Heart right ventricle (tissue), 16 donors: Measurements from ENCODE around the gene SYNJ1. TPM values are rescaled to one million over a fixed set of nuclear protein-coding genes. Genes with fewer than 3 reads are reported as not detected.
"Not testable (repeated sequence)": the region's sequence is repeated elsewhere in the genome, so short reads cannot be mapped to it uniquely, and the experiment has no call there.

Experiments used
- ATAC-seq, 8 donors: fragments of 200-7000 bp; cut with Tn5 transposase; one replicate each; pipeline ENCODE4 v1.9.1; 2020; ENCODE audit warnings: mild to moderate bottlenecking in 8 of 8, moderate library complexity in 8 of 8, moderate number of reproducible peaks in 1 of 8
- DNase-seq, 2 donors: peaks; one replicate each; pipeline ENCODE4 v3.0.0-alpha.2; 2020
- H3K27ac ChIP-seq, 10 donors: fragments of 200-600 bp; sonication (generic) in 2 of 10; one replicate each; pipeline versions ENCODE4 v1.5.0 to v1.8.0; 2020 to 2022; ENCODE audit warnings: mild to moderate bottlenecking in 3 of 10
- H3K27me3 ChIP-seq, 7 donors: fragments of 200-600 bp; one replicate each; pipeline ENCODE4 v1.8.0; 2021 to 2022; ENCODE audit warnings: mild to moderate bottlenecking in 2 of 7
- H3K36me3 ChIP-seq, 9 donors: fragments of 200-600 bp; sonication (generic) in 1 of 9; one replicate each; pipeline versions ENCODE4 v1.5.0 to v1.8.0; 2020 to 2022; ENCODE audit warnings: mild to moderate bottlenecking in 2 of 9
- H3K4me1 ChIP-seq, 9 donors: fragments of 200-600 bp; sonication (generic) in 1 of 9; one replicate each; pipeline versions ENCODE4 v1.5.0 to v1.8.0; 2020 to 2022; ENCODE audit warnings: mild to moderate bottlenecking in 4 of 9
- H3K4me3 ChIP-seq, 10 donors: fragments of 200-600 bp; sonication (generic) in 2 of 10; one replicate each; pipeline versions ENCODE4 v1.5.0 to v1.8.0; 2020 to 2022; ENCODE audit warnings: mild to moderate bottlenecking in 7 of 10, moderate library complexity in 2 of 10
- H3K9me3 ChIP-seq, 11 donors: fragments of 200-600 bp in 10 of 11; sonication (generic) in 2 of 11; one replicate each; pipeline versions ENCODE4 v1.5.0 to v1.8.0; 2013 to 2022; ENCODE audit warnings: mild to moderate bottlenecking in 2 of 11, control low read depth in 1 of 11, moderate library complexity in 1 of 11
- CTCF ChIP-seq, 9 donors: fragments of 200-600 bp; sonication (generic) in 2 of 9; IDR thresholded peaks; one replicate each; pipeline versions ENCODE4 v1.5.0 to v1.8.0; 2021 to 2022; ENCODE audit warnings: antibody characterized with exemption in 9 of 9, mild to moderate bottlenecking in 5 of 9, moderate library complexity in 1 of 9
- WGBS, 2 donors: extraction: QIAGEN DNeasy Blood & Tissue Kit; methylation state at CpG; one replicate each; pipeline ENCODE4 v1.1.7; 2013; ENCODE audit warnings: inconsistent platforms in 1 of 2; 5-methylcytosine and 5-hydroxymethylcytosine counted together
- intact Hi-C, 10 donors: fragments of 100-400 bp; cut with DNase I; formaldehyde crosslinking; loops; one replicate each; pipeline versions ENCODE4 v1.11.1 to v1.14.2; 2022
- long read RNA-seq, 3 donors: library from polyadenylated mRNA; unstranded; transcript quantifications; one replicate each; pipeline ENCODE4 v2.0.0, GENCODE V29; 2020 to 2021
- polyA plus RNA-seq, 2 donors: library from polyadenylated mRNA; stranded (reverse); fragments of 200-250 nt; gene quantifications; one replicate each; pipeline ENCODE4 v1.2.3, GENCODE V29; 2013
- total RNA-seq, 10 donors: library from RNA; stranded (reverse); fragmentation: NEBNext Ultra II Directional in 3 of 10; extraction: Animal tissue kit (Norgen Biotek cat#: 25700) in 3 of 10; gene quantifications; one replicate each; pipeline versions ENCODE4 v1.2.1 to v1.2.4, GENCODE V29; 2021 to 2023
- donor health status: Arrhythmogenic right ventricular cardiomyopathy.
- donor health status: ischemic (EF 13 %, LVEDD 7.1; RV severe dilation, severe dysfunction).
- donor health status: healthy with polysubstance abuse.
- donor health status: DM: no; HTN: yes; CAD: no.
- donor health status: DM: no; HTN: no; CAD: no.
- donor health status: ischemic (EF 25% LVEDD 6.9; RV normal size, moderate dysfunction).
- donor health status: ischemic (EF 25% LVEDD 5.7; RV mildly dilated, moderate dysfunction).
- donor health status: healthy.
- donor health status: DM: yes; HTN: yes; CAD: no.
- donor health status: Ischemic cardiomyopathy.
- donor health status: ischemic (EF 35%, LVEDD 5.7; RV mildly dilated, moderate dysfunction).
- donor health status: nonischemic (EF 11% LVEDD 7.7; RV severe dilation, severe dysfunction).
- donor health status: DM: yes; HTN: yes; CAD: no.
- donor health status: PGD.
- donor health status: ischemic (EF 29% LVEDD 5.4; RV normal size, mild dysfunction).
- donor health status: nonischemic (EF 23%, LVEDD 6.1; RV moderate dilation, normal function).

Gene SYNJ1
- 10 to 100 TPM in 8 of 10 donors, 1 to 10 TPM in 2; 8.8 to 15.6 (median 12.6) TPM for total RNA-seq
- polyA plus RNA-seq = 1 to 10 TPM; 5.0 to 9.7 TPM
- long read RNA-seq, donor 1, partial matches to known transcripts = 2 of 3 reads
- long read RNA-seq, donor 1, other reads (novel, unspliced or antisense) = 1 of 3 reads
- long read RNA-seq, donor 2, partial matches to known transcripts = 3 of 5 reads
- long read RNA-seq, donor 2, other reads (novel, unspliced or antisense) = 2 of 5 reads
- long read RNA-seq, donor 3, partial matches to known transcripts = 3 of 10 reads
- long read RNA-seq, donor 3, other reads (novel, unspliced or antisense) = 6 of 10 reads

DNA sequence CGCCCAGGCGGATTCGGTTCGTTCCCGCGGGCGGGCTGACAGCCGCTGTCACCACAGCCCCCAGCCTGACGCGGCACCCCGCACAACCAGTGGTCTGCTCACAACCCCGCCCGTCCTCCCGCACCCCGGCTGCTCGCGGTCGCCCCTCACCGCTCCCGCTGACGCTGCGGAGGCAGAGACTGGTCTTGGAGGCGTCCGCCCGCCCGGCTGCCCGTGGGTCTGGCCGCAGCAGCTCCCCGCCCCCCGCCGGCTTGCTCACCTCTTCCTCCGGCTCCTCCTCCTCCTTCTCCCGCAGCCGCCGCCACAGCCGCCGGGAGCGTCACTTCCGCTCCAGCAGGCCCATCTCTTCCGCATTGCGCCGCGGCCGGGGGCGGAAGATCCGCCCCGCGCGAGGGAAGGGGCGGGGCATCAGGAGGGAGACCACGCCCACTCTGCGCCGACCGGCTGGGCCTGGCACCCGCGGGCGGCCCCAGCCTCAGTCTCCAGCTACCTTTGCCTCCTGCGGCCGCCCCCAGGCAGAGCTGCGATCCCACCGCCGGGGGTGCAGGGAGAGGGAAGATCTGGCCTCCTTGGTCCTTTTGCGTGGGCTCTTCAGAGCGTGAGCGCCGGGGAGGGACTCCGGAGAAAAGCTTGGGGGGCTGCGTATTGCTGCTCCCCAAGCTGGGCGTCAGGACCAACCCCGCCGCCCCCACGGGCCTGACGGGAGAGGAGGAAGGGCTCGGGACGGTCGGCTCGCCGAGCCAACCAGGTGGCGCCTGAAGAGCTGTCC, at the start of gene SYNJ1:
TSS of gene SYNJ1 (minus strand) at position 327 of the 769 bp plus-strand sequence. CDS start 1,118 bp downstream, outside the sequence.
- no peak for TF ChIP-seq CTCF (IDR thresholded peaks at IDR 0.05)
- H3K9me3 ChIP-seq = no peaks in the 10 kb centered on the region
- peaks cover 0 to 41% (median 19%) of the 10 kb centered on the region in 9 donors for H3K4me1 ChIP-seq
- H3K27me3 ChIP-seq = no peaks in the 10 kb centered on the region
- H3K4me3 ChIP-seq = peak within 1 kb of the TSS; percentile 75 to 94 (median 89)
- H3K36me3 ChIP-seq = peaks cover 0 to 22% (median 0%) of the 10 kb centered on the region in 9 donors
- ATAC-seq = peak; percentile 98 to 99 (median 99)
- intact Hi-C loops = loop anchor here in 3 of 10 donors (5.0 kb wide), 3 partner anchors 39 to 336 kb away; partner anchors contain the start of genes PAXBP1 (in 2 of the 3) and URB1 (in 1 of the 3)
- H3K27ac ChIP-seq = peak within 1 kb of the TSS; percentile 67 to 97 (median 92)
- DNase-seq = peak; percentile 95 to 97
- 0 to 1% methylated on average over 67 to 78 of the region's 79 CpGs for WGBS, 2 donors

- WGBS, 2 donors = 88 to 100% methylated on average over 1 of the region's 1 CpG
- intact Hi-C loops = no loop called here
- Histone ChIP-seq H3K27ac (no peak overlapping the region), H3K36me3 (peaks cover 0 to 15% (median 0%) of the 10 kb centered on the region in 9 donors), H3K4me3 (no peak overlapping the region), H3K27me3 (no peaks in the 10 kb centered on the region), H3K9me3 (no peaks in the 10 kb centered on the region), H3K4me1 (peaks cover 0 to 9% (median 8%) of the 10 kb centered on the region in 9 donors)
- ATAC-seq (no peak), DNase-seq (no peak)
- no peak for TF ChIP-seq CTCF (IDR thresholded peaks at IDR 0.05)
Observed at GRCh38 chr21:32777269-32777668, 49.5 kb upstream of the SYNJ1 start.

DNA sequence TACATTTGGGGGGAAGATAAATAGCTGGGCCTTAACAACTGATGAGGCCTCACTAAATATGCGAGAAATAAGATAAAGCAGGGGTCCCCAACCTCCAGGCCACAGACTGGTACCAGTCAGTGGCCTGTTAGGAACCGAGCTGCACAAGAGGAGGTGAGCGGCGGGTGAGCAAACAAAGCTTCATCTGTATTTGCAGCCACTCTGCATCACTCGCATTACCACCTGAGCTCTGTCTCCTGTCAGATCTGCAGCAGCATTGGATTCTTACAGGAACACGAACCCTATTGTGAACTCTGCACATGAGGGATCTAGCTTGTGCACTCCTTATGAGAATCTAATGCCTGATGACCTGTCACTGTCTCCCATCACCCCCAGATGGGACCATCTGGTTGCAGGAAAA, 48.9 kb upstream of the SYNJ1 start:
- ATAC-seq (no peak), DNase-seq (no peak)
- Histone ChIP-seq H3K4me1 (peaks cover 0 to 10% (median 8%) of the 10 kb centered on the region in 9 donors), H3K27me3 (no peaks in the 10 kb centered on the region), H3K4me3 (no peak overlapping the region), H3K36me3 (peaks cover 0 to 15% (median 0%) of the 10 kb centered on the region in 9 donors), H3K9me3 (no peaks in the 10 kb centered on the region), H3K27ac (no peak overlapping the region)
- WGBS, 2 donors = 92% methylated on average over 6 of the region's 6 CpGs
- intact Hi-C loops = no loop called here
- no peak for TF ChIP-seq CTCF (IDR thresholded peaks at IDR 0.05)

DNA sequence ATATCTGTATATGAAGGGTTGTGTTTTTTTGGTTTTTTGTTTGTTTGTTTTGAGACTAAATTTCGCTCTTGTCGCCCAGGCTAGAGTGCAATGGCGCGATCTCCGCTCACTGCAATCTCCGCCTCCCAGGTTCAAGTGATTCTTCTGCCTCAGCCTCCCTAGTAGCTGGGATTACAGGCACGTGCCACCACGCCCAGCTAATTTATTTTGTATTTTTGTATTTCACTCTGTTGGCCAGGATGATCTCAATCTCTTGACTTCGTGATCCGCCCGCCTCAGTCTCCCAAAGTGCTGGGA, 45.2 kb upstream of the SYNJ1 start:
- DNase-seq, H3K27me3 ChIP-seq, H3K9me3 ChIP-seq, ATAC-seq: not testable (repeated sequence)
- intact Hi-C loops = loop anchor here in 2 of 10 donors (5.0 kb wide), 1 partner anchor 46 kb away; the partner anchor contains the start of gene SYNJ1 (in 2 of the 2)
- H3K36me3 ChIP-seq = peaks cover 0 to 30% (median 0%) of the 10 kb centered on the region in 9 donors
- 97 to 98% methylated on average over 11 of the region's 11 CpGs for WGBS, 2 donors
- peak overlapping the region in 6 of 10 donors; percentile 31 to 93 (median 80) for H3K4me3 ChIP-seq
- peaks cover 0 to 38% (median 34%) of the 10 kb centered on the region in 9 donors for H3K4me1 ChIP-seq
- peak overlapping the region in 2 of 10 donors; percentile 72 to 90 for H3K27ac ChIP-seq
